ENCODE measurements around the gene NPFFR1. TPM values are rescaled to one million over a fixed set of nuclear protein-coding genes. Genes with fewer than 3 reads are reported as not detected.

The NPFFR1 gene
- total RNA-seq, 4 donors from 2014 or later = 0.03 TPM; not detected in 3

DNA sequence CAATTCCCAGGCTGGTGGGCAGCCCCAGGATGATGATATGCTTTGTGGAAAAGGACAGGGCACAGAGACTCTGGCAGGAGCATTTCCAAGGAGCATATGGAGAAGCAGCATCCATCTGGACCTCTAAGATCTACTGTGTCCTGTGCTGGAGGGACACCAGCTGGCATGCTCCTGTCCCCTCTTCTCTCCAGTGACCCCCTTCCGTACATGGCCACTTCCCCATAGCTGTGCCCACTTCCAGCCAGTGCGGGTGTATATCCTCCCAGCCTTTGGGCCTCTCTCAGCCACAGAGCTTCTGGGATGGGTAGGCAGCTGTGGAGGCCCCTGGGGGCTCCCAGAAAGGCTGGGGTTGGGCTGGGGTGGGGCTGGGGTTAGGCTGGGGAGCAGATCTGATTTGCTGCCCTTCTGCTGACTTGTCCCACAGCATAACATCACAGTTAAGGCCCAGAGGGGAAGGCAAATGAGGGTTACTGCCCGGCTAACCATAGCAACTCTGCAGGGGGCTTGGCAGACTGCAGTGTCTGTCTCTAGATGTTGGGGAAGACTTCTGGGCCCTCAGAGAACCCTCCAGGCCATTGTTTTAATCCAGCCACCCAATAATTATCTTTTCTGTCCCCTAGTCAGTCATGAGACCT is 6.3 kb downstream of the NPFFR1 start:
- in situ Hi-C loops (cut with MboI; ENCODE audit: low sequenced_read_pairs in 4 of 4) (loop anchor here in 2 of 4 donors (10.0 kb wide), 2 partner anchors 53 to 87 kb away; no protein-coding TSS in a partner anchor), intact Hi-C loops (cut with DNase I; ENCODE audit: low total_unique reads) (no loop called here)
- H3K27ac ChIP-seq = no peak overlapping the region
- DNase-seq (no peak), ATAC-seq (no peak)
- no peaks in the 10 kb centered on the region for H3K27me3 ChIP-seq
- H3K36me3 ChIP-seq = no peaks in the 10 kb centered on the region
- H3K9me3 ChIP-seq = no peaks in the 10 kb centered on the region
- no peak overlapping the region for H3K4me3 ChIP-seq
- no peaks in the 10 kb centered on the region for H3K4me1 ChIP-seq
- no peak for TF ChIP-seq POLR2A (IDR thresholded peaks at IDR 0.05)
- TF ChIP-seq, protein P1, sequence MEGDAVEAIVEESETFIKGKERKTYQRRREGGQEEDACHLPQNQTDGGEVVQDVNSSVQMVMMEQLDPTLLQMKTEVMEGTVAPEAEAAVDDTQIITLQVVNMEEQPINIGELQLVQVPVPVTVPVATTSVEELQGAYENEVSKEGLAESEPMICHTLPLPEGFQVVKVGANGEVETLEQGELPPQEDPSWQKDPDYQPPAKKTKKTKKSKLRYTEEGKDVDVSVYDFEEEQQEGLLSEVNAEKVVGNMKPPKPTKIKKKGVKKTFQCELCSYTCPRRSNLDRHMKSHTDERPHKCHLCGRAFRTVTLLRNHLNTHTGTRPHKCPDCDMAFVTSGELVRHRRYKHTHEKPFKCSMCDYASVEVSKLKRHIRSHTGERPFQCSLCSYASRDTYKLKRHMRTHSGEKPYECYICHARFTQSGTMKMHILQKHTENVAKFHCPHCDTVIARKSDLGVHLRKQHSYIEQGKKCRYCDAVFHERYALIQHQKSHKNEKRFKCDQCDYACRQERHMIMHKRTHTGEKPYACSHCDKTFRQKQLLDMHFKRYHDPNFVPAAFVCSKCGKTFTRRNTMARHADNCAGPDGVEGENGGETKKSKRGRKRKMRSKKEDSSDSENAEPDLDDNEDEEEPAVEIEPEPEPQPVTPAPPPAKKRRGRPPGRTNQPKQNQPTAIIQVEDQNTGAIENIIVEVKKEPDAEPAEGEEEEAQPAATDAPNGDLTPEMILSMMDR (IDR thresholded peaks at IDR 0.05 in 4 of 5, conservative IDR thresholded peaks at IDR 0.05 in 1 of 5) = no peak

DNA sequence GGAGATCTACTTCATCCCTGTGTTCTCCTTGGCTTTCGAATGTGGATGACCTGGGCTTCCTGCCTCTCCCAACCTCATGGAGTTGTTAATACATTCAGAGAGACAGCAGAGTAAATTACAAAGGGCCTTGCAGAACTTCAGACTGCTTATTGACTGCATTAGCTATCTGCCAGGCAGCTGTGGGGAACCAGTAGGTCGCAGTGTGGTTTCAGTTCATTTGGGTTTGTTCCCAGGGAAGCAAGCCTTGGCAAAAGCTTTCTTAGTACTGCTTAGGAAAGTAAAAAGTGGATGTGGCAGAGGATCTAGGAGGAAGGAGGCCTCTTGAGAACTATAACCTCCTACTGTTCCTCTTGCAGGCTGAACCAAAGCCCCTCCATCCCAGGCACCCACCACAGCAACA is 9.2 kb downstream of the NPFFR1 start:
- in situ Hi-C loops (cut with MboI; ENCODE audit: low sequenced_read_pairs in 4 of 4) (loop anchor here in 2 of 4 donors (5.0 to 10.0 kb wide), 3 partner anchors 50 to 93 kb away; no protein-coding TSS in a partner anchor), intact Hi-C loops (cut with DNase I; ENCODE audit: low total_unique reads) (no loop called here)
- no peak for TF ChIP-seq POLR2A (IDR thresholded peaks at IDR 0.05)
- TF ChIP-seq, protein P1 (IDR thresholded peaks at IDR 0.05 in 4 of 5, conservative IDR thresholded peaks at IDR 0.05 in 1 of 5) = no peak
- DNase-seq (peak; percentile 30 to 37), ATAC-seq (peak; percentile 42 to 69)
- no peak overlapping the region for H3K27ac ChIP-seq
- no peaks in the 10 kb centered on the region for H3K9me3 ChIP-seq
- H3K4me1 ChIP-seq = no peaks in the 10 kb centered on the region
- H3K36me3 ChIP-seq = no peaks in the 10 kb centered on the region
- H3K27me3 ChIP-seq = no peaks in the 10 kb centered on the region
- no peak overlapping the region for H3K4me3 ChIP-seq

DNA sequence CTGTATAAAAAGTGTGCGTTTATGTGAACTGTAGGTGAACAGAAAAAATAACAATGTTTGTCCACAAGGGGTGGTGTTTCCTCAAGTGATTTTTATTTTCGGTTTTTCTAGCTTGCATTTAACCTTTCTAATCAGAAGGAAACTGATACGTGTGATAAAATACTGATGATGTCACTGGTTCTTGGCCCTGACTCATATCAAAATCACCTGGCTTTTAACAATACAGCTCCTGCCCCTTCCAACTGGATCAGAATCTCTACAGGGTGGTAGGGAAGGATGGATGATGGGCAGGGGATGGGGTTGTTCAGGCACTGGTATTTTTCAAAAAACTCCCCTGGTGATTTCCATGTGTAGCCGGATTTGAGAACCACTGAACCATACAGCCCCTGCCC is 10.9 kb downstream of the NPFFR1 start:
- Histone ChIP-seq H3K4me1 (no peaks in the 10 kb centered on the region), H3K9me3 (no peaks in the 10 kb centered on the region), H3K27me3 (no peaks in the 10 kb centered on the region), H3K27ac (no peak overlapping the region), H3K36me3 (no peaks in the 10 kb centered on the region), H3K4me3 (no peak overlapping the region)
- peak in 1 of 2 donors; percentile 24 for ATAC-seq
- TF ChIP-seq, protein P1 (IDR thresholded peaks at IDR 0.05 in 4 of 5, conservative IDR thresholded peaks at IDR 0.05 in 1 of 5) = peak; percentile 30 to 59 (median 52)
- TF ChIP-seq POLR2A (IDR thresholded peaks at IDR 0.05) = no peak
- intact Hi-C loops (cut with DNase I; ENCODE audit: low total_unique reads) = no loop called here
- in situ Hi-C loops (cut with MboI; ENCODE audit: low sequenced_read_pairs in 4 of 4) = loop anchor here in 2 of 4 donors (5.0 to 10.0 kb wide), 3 partner anchors 48 to 94 kb away; no protein-coding TSS in a partner anchor
- DNase-seq = no peak

GRCh38 chr10:70271996-70272924 is 11.5 kb downstream of the NPFFR1 start:
- Histone ChIP-seq H3K4me1 (no peaks in the 10 kb centered on the region), H3K27ac (no peak overlapping the region), H3K9me3 (no peaks in the 10 kb centered on the region), H3K36me3 (no peaks in the 10 kb centered on the region), H3K27me3 (no peaks in the 10 kb centered on the region), H3K4me3 (no peak overlapping the region)
- DNase-seq (peak in 1 of 2 donors; percentile 34), ATAC-seq (no peak)
- in situ Hi-C loops (cut with MboI; ENCODE audit: low sequenced_read_pairs in 4 of 4) = loop anchor here in 2 of 4 donors (5.0 to 10.0 kb wide), 3 partner anchors 47 to 95 kb away; no protein-coding TSS in a partner anchor
- intact Hi-C loops (cut with DNase I; ENCODE audit: low total_unique reads) = no loop called here
- TF ChIP-seq POLR2A (IDR thresholded peaks at IDR 0.05) = no peak
- TF ChIP-seq, protein P1 (IDR thresholded peaks at IDR 0.05 in 4 of 5, conservative IDR thresholded peaks at IDR 0.05 in 1 of 5) = no peak
